SK-N-SH (cell line): ENCODE data around the gene ZNF414. TPM values are rescaled to one million over a fixed set of nuclear protein-coding genes. Genes with fewer than 3 reads are reported as not detected.

Source experiments
- CTCF ChIA-PET: fragments of 300-600, 350-600 bp; formaldehyde crosslinking; extraction: SDS; loops from one replicate; lab custom pipeline; 2021; lab: Yijun Ruan, JAX
- POLR2A ChIA-PET: fragments of 350-600 bp; sonication (Branson Sonifier 250); formaldehyde crosslinking; extraction: SDS; loops from one replicate; lab custom pipeline; 2020; ENCODE audit warnings: antibody characterized with exemption, inconsistent platforms; lab: Yijun Ruan, JAX
- DNase-seq: peaks from one replicate; pipeline ENCODE4 v3.0.0; 2012
- H2AFZ ChIP-seq: fragments of 200-600 bp; sonication (generic); 2 replicates; pipeline ENCODE4 v1.8.1; 2016; ENCODE audit warnings: antibody characterized with exemption, mild to moderate bottlenecking, low read depth
- H3F3A ChIP-seq: fragments of 200-600 bp; sonication (generic); replicated peaks from 2 replicates; pipeline ENCODE3; 2016; ENCODE audit warnings: antibody characterized with exemption, mild to moderate bottlenecking; ENCODE audit not compliant: insufficient read depth
- H3K27ac ChIP-seq, 2 experiments: fragments of 200-500 bp in 1 of 2; fragments of 200-600 bp in 1 of 2; sonication (Bioruptor generic) in 1 of 2; sonication (generic), shearing (Covaris generic) in 1 of 2; 2 replicates each; pipeline versions ENCODE4 v1.5.1 to v1.6.1; 2014 to 2016; ENCODE audit warnings: low read depth in 2 of 2, inconsistent platforms in 1 of 2, low read length in 1 of 2, mild to moderate bottlenecking in 1 of 2, mixed read lengths in 1 of 2
- H3K27me3 ChIP-seq: fragments of 200-600 bp; sonication (generic), shearing (Covaris generic); 2 replicates; pipeline ENCODE4 v1.6.1; 2016; ENCODE audit warnings: mixed run types; ENCODE audit not compliant: insufficient read depth
- H3K36me3 ChIP-seq, 2 experiments: fragments of 200-500 bp in 1 of 2; fragments of 200-600 bp in 1 of 2; sonication (Bioruptor generic) in 1 of 2; sonication (generic) in 1 of 2; replicated peaks in 1 of 2; 2 replicates each; pipeline versions ENCODE3 to v1.5.1; 2014 to 2016; ENCODE audit warnings: low read length in 1 of 2, mild to moderate bottlenecking in 1 of 2; ENCODE audit not compliant: insufficient read depth in 2 of 2, control insufficient read depth in 1 of 2
- H3K4me1 ChIP-seq, 2 experiments: fragments of 200-500 bp in 1 of 2; fragments of 200-600 bp in 1 of 2; sonication (Bioruptor generic) in 1 of 2; sonication (generic), shearing (Covaris generic) in 1 of 2; 2 replicates each; pipeline versions ENCODE4 v1.5.1 to v1.6.1; 2014 to 2016; ENCODE audit warnings: low read depth in 1 of 2, low read length in 1 of 2, mixed run types in 1 of 2; ENCODE audit not compliant: insufficient read depth in 2 of 2, control insufficient read depth in 1 of 2
- H3K4me2 ChIP-seq: fragments of 200-600 bp; sonication (generic), shearing (Covaris generic); 2 replicates; pipeline ENCODE4 v1.6.1; 2017; ENCODE audit warnings: mixed run types
- H3K4me3 ChIP-seq, 2 experiments: fragments of 200-500 bp in 1 of 2; fragments of 200-600 bp in 1 of 2; sonication (Bioruptor generic) in 1 of 2; sonication (generic), shearing (Covaris generic) in 1 of 2; 2 replicates each; pipeline versions ENCODE4 v1.5.1 to v1.8.1; 2014 to 2016; ENCODE audit warnings: low read depth in 2 of 2, inconsistent platforms in 1 of 2, low read length in 1 of 2, mild to moderate bottlenecking in 1 of 2, mixed read lengths in 1 of 2, moderate library complexity in 1 of 2
- H3K79me2 ChIP-seq: fragments of 200-600 bp; sonication (generic); 2 replicates; pipeline ENCODE4 v1.8.1; 2017; ENCODE audit warnings: mild to moderate bottlenecking; ENCODE audit not compliant: insufficient read depth
- H3K9ac ChIP-seq: fragments of 200-600 bp; sonication (generic); 2 replicates; pipeline ENCODE4 v1.6.1; 2017; ENCODE audit warnings: mixed run types
- H3K9me2 ChIP-seq: fragments of 200-600 bp; sonication (generic); 2 replicates; pipeline ENCODE4 v1.6.1; 2017; ENCODE audit warnings: mixed run types
- H3K9me3 ChIP-seq: fragments of 200-600 bp; sonication (generic); 2 replicates; pipeline ENCODE4 v1.6.1; 2017; ENCODE audit warnings: mixed run types, mild to moderate bottlenecking, moderate library complexity
- H4K20me1 ChIP-seq: fragments of 200-600 bp; sonication (generic); 2 replicates; pipeline ENCODE4 v1.6.1; 2017; ENCODE audit warnings: mild to moderate bottlenecking, mixed run types; ENCODE audit not compliant: insufficient read depth
- CTCF ChIP-seq: fragments of 200-600 bp; sonication (generic); IDR thresholded peaks from 2 replicates; pipeline ENCODE4 v1.6.1; 2017; ENCODE audit warnings: antibody characterized with exemption, mild to moderate bottlenecking, moderate library complexity
- ELF1 ChIP-seq: IDR thresholded peaks from 2 replicates; pipeline ENCODE4 v1.4.0; 2012
- FOXJ3 ChIP-seq: sonication (generic); formaldehyde crosslinking; IDR thresholded peaks from 2 replicates; pipeline ENCODE4 v1.5.1; 2020; ENCODE audit warnings: mild to moderate bottlenecking, missing genetic modification reagents
- GABPA ChIP-seq: IDR thresholded peaks from 2 replicates; pipeline ENCODE4 v1.4.0; 2012; ENCODE audit warnings: low read depth, mild to moderate bottlenecking
- MAX ChIP-seq: IDR thresholded peaks from 2 replicates; pipeline ENCODE4 v1.4.0; 2012; ENCODE audit warnings: low read depth
- MEF2A ChIP-seq: IDR thresholded peaks from 2 replicates; pipeline ENCODE4 v1.4.0; 2012; ENCODE audit warnings: low read depth, borderline replicate concordance
- POLR2AphosphoS5 ChIP-seq: IDR thresholded peaks from 2 replicates; pipeline ENCODE4 v1.6.1; 2012; ENCODE audit warnings: low read depth, low read length
- RFX5 ChIP-seq: IDR thresholded peaks from 2 replicates; pipeline ENCODE4 v1.6.1; 2012; ENCODE audit warnings: mild to moderate bottlenecking, improper control_type of control experiment, low read length
- RXRA ChIP-seq: IDR thresholded peaks from 2 replicates; pipeline ENCODE4 v1.4.0; 2012; ENCODE audit warnings: low read depth, mild to moderate bottlenecking, borderline replicate concordance
- TAF1 ChIP-seq: IDR thresholded peaks from 2 replicates; pipeline ENCODE4 v1.6.1; 2012; ENCODE audit warnings: low read depth, mild to moderate bottlenecking, low read length, moderate library complexity, borderline replicate concordance
- TCF12 ChIP-seq: IDR thresholded peaks from 2 replicates; pipeline ENCODE4 v1.4.0; 2012
- USF1 ChIP-seq: IDR thresholded peaks from 2 replicates; pipeline ENCODE4 v1.4.0; 2012; ENCODE audit warnings: low read depth, borderline replicate concordance
- WGBS: methylation state at CpG from one replicate; pipeline ENCODE4 v1.1.6; 2017; ENCODE audit warnings: low lambda C conversion rate; 5-methylcytosine and 5-hydroxymethylcytosine counted together
- polyA plus RNA-seq, 3 experiments: library from polyadenylated mRNA; depleted of rRNA; stranded (reverse); fragments of >200 nt; gene quantifications; 2 replicates each; pipeline ENCODE4 v1.2.3, GENCODE V29; 2012

ZNF414 gene
- polyA plus RNA-seq, 1 of the 3 experiments (the other 2 are of a cell fraction), result 17.0 TPM

GRCh38 chr19:8545743-8546142, 31.8 kb upstream of the ZNF414 start:
- Histone ChIP-seq H3K9ac (no peak overlapping the region), H3K36me3 (no peaks in the 10 kb centered on the region), H3F3A (no peaks in the 10 kb centered on the region), H2AFZ (no peak overlapping the region), H3K4me2 (no peak overlapping the region)
- TF ChIP-seq FOXJ3 (CRISPR knock-in tag), result no peak
- no peak for TF ChIP-seq ELF1
- TF ChIP-seq RXRA, result no peak
- no peak for TF ChIP-seq USF1
- TF ChIP-seq POLR2AphosphoS5, result no peak
- no peak for TF ChIP-seq CTCF
- TF ChIP-seq RFX5, result no peak
- TF ChIP-seq MAX, result no peak
- TF ChIP-seq TCF12, result no peak
- TF ChIP-seq MEF2A, result no peak
- no peak for TF ChIP-seq TAF1
- TF ChIP-seq, all 33 proteins: peak for 0
- no peaks in the 10 kb centered on the region for H3K4me1 ChIP-seq
- 82% methylated on average over 8 of the region's 8 CpGs for WGBS
- CTCF ChIA-PET, result interaction anchor here (1.7 to 9.5 kb wide), 2 partner anchors 20 to 34 kb away, joined by 5 to 44 read pairs; no protein-coding TSS in a partner anchor
- no peaks in the 10 kb centered on the region for H4K20me1 ChIP-seq
- H3K9me3 ChIP-seq, result no peaks in the 10 kb centered on the region
- no peaks in the 10 kb centered on the region for H3K79me2 ChIP-seq
- no peak overlapping the region for H3K4me3 ChIP-seq
- no peaks in the 10 kb centered on the region for H3K9me2 ChIP-seq
- POLR2A ChIA-PET, result no interaction called here
- no peak overlapping the region for H3K27ac ChIP-seq
- no peak for DNase-seq
- no peaks in the 10 kb centered on the region for H3K27me3 ChIP-seq

GRCh38 chr19:8544168-8544567, 30.2 kb upstream of the ZNF414 start:
- Histone ChIP-seq H3F3A (no peaks in the 10 kb centered on the region), H3K4me2 (no peak overlapping the region), H3K9me2 (no peaks in the 10 kb centered on the region), H3K9me3 (no peaks in the 10 kb centered on the region), H3K4me1 (no peaks in the 10 kb centered on the region), H3K9ac (no peak overlapping the region), H3K27ac (no peak overlapping the region), H3K36me3 (no peaks in the 10 kb centered on the region), H4K20me1 (no peaks in the 10 kb centered on the region), H3K79me2 (no peaks in the 10 kb centered on the region), H2AFZ (no peak overlapping the region), H3K27me3 (no peaks in the 10 kb centered on the region), H3K4me3 (no peak overlapping the region)
- POLR2A ChIA-PET, result no interaction called here
- DNase-seq, result no peak
- 60% methylated on average over 11 of the region's 20 CpGs for WGBS
- CTCF ChIA-PET, result interaction anchor here (1.2 to 1.3 kb wide), 2 partner anchors 35 to 37 kb away, joined by 3 to 4 read pairs; no protein-coding TSS in a partner anchor
- no peak for TF ChIP-seq GABPA
